Activated gamma-delta T cell (primary cell): ENCODE results near the gene NXT1.
"Not testable (repeated sequence)": the region's sequence is repeated elsewhere in the genome, so short reads cannot be mapped to it uniquely, and the experiment has no call there.

Experiments
- DNase-seq: peaks from one replicate; lab custom pipeline; 2025; lab: John Stamatoyannopoulos, UW

NXT1 gene

GRCh38 chr20:23331450-23332350, 18.9 kb upstream of the NXT1 start:
- DNase-seq: no peak

- DNase-seq: no peak
These were observed 18.1 kb upstream of the NXT1 start for GRCh38 chr20:23332467-23332866.

DNA sequence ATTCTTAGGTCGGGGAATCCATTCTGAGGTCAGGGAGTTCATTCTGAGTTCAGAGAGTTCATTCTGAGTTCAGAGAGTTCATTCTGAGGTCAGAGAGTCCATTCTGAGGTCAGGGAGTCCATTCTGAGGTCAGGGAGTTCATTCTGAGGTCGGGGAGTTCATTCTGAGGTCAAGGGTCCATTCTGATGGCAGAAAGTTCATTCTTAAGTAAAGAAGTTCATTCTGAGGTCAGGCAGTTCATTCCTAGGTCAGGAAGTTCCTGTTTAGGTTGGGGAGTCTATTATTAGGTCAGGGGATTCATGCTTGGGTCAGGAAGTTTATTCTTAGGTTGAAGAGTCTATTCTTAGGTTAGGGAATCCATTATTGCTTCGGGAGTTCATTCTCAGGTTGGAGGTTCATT, 16.5 kb upstream of the NXT1 start:
- no peak for DNase-seq

GRCh38 chr20:23335521-23335920, 15.1 kb upstream of the NXT1 start:
- DNase-seq: no peak

DNA sequence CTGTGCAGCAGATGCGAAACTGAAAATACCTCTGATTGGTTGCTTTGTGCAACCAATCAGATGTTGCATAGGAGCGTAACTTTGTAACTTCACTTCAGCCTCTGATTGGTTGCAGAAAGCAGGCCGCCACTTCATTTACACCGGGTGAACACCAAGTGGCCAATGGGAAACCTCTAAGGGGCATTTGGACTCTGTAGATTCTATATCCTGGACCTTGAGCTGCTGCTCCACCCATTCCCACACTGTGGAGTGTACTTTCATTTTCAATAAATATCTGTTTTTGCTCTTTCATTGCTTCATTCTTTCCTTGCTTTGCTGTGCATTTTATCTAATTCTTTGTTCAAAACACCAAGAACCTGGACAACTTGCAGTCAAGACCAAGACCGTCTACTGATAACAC, 14.1 kb upstream of the NXT1 start:
- no peak for DNase-seq

- no peak for DNase-seq
These were observed 13.3 kb upstream of the NXT1 start for GRCh38 chr20:23337312-23337711.

DNA sequence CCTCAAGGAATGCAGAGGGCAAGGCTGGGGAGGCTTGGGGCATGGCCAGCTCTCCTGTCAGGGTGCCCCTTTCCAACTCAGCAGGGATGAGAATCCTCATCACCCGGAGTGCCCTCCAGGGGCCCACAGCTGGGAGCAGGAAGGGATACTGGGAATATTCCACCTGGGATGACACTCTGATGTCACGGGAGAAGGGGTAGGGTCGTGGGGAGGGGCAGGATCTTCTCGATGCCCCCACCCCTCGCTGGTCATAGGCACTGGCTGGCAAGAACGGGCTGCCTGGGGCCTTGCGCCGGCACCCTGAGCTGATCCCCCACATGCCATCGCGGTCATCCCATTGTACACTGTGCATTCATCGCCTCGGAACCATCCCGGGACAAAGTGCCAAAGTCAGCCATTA, 10.6 kb upstream of the NXT1 start:
- no peak for DNase-seq

DNA sequence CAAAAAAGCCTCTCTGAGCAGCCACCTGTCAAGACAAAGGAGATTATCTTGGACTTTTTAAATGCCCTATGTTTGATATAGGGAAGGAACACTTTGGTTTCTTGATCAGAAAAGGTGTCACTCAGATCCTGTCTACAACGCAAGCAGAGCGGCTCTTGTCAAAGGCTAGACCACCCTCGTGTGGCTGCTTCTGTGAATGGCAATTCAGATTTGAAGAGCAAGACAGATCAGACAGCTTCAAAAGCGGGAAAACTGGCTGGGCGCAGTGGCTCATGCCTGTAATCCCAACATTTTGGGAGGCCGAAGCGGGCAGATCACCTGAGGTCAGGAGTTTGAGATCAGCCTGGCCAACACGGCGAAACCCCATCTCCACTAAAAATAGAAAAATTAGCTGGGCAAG, 10.1 kb upstream of the NXT1 start:
- no peak for DNase-seq

DNA sequence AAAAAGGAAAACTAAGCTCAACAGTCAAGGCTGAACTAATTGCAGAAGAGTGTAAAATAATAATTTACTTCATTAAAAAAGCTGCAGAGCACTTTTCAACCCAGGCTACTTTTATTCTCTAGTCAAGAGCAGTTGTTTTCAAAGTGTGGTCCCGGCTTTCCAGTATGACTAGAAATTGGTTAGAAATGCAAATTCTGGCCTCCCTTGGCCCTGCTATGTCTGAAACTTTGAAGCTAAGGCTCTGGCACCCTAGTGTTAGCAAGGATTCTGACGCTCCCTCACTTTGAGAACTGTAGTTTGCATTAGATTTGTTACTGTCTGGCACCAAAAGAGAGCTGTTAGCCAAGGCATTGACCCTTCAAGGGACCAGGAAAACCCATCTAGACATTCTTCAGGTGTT, 9.5 kb upstream of the NXT1 start:
- no peak for DNase-seq

- no peak for DNase-seq
These were observed 7.0 kb upstream of the NXT1 start for GRCh38 chr20:23343590-23343989.

DNA sequence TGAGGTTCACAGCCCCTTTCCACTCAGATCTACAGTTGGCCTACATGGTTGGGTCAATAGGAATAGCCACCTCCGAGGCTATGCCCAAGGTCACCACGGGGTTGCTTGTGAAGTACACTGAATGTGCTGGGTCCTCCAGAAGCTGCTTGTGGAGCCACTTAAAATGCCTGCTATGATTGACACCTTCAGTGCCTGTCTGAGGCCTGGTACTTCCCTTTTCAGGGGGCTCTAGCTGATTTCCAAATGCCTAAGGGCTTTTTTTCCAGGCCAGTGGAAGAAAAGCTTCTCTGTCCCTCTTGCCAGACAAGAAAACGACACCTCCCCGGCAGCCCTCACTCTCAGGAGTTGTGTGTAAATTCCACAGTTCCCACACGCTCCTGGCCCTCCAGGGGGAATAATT, 6.3 kb upstream of the NXT1 start:
- DNase-seq: no peak

DNA sequence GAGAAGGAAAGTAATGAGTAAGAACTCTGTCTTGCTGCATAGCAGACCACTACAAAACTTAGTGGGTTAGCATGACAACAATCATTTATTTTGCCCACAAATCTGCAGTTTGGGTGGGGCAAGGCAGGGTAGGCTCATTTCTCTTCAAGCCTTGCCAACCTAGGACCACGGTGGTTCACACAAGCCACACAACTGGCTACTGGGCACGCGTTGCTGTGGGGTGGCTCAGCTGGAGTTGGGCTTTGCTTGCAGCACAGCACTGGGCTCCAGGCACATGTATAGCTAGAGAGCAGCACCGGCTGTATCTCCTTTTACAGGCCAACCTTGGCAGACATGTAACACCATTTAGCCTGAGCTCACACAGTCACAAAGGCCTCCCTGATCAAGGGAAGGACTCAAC, 4.6 kb upstream of the NXT1 start:
- no peak for DNase-seq

GRCh38 chr20:23347791-23348190, 2.8 kb upstream of the NXT1 start:
- DNase-seq: no peak

DNA sequence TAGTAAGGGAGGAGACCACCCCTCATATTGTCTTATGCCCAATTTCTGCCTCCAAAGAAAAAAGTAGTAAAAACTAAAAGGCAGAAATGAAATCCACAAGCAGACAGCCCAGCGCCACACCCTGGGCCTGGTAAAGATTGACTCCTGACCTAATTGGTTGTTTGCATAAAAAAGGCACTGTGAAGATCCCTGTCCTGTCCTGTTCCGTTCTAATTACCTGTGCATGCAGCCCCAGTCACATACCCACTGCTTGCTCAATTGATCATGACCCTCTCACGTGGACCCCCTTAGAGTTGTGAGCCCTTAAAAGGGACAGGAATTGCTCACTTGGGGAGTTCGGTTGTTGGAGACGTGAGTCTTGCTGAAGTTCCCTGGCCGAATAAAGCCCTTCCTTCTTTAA, 2.1 kb upstream of the NXT1 start:
- not testable (repeated sequence) for DNase-seq

DNA sequence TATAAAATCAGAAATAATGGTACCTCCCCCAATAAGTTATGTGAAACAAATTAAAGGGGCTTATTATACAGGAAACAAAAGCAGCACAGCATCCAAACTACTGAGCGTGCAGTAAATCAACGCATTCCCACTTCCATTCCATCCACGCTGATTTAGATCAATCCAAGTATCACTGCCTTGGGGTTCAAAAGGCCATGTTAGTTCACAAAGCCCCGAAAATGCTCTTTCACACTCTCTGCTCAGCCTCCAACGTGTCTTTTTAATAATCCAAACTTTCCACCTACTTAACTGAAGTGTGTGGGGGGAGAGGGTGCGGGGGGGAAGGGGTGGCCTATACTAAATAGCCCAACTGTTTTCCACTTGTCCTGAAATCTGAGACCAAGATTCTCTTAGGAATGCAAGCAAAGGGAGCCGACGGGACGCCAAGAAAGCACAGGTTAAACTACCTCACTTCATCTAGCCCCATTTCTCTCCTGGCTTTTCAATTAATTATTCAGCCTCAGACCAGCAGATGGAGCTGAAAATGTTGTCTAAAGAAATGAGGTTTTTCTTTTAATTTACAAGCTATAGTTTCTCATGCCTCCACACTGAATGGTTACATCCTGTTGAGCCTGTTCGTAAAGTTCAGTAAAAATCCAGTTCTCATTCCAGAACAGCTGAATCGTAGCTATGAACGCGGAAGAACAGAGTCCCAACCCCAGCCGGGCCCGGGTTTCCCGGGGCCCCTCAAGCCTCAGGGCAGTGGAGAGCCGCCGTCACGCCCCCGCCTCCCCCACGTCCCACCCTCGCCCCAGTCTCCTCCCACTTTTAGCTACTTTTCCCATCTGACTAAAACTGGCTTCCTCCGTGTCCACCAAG, 1.0 kb upstream of the NXT1 start:
- DNase-seq: peak; percentile 75

DNA sequence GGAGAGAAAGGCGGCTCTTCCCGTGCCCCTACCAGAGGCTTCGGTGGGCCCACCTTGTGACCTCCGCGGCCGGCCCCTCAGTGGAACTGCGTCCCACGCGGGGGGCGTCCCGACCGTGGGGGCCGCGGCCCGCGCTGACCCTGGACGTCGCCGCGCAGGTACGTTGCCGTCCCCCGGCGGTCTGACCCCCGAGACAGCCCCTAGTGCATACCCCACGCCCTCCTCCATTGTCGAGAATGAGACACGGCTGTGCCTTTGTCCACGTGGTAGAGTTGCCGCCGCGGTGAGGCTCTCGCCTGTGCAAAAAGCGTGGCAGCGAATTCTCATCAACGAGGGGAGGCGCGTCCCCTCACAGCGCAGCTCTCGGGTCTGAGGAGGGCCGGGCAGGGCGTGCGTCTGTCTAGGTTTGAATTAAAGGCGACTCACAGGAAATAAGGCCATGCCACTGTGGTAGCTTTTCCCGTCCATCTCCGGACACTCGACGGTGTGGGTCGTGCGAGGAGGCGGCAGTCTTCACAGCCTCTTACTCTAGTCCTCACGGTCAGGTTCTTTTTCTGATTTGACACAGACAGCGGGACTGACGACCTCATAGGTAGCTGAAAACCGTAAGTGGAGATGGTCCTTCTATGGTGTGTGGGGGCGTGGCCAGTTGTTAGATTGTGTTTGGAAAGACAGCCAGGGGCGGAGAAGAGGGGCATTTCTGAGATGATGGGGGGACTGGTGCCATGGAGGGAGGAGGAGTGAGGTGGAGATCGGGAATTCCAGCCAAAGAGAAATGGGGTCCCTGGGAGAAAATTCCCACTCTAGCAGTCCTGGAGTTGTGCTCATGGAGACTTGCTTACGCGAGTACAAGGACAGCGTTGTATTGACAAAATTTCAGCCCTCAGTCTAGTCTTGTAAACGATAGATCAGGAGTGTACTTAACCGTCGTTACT, 580 bp downstream of the NXT1 start:
- DNase-seq: peak; percentile 52

GRCh38 chr20:23356203-23356602, 5.6 kb downstream of the NXT1 start:
- DNase-seq: no peak

DNA sequence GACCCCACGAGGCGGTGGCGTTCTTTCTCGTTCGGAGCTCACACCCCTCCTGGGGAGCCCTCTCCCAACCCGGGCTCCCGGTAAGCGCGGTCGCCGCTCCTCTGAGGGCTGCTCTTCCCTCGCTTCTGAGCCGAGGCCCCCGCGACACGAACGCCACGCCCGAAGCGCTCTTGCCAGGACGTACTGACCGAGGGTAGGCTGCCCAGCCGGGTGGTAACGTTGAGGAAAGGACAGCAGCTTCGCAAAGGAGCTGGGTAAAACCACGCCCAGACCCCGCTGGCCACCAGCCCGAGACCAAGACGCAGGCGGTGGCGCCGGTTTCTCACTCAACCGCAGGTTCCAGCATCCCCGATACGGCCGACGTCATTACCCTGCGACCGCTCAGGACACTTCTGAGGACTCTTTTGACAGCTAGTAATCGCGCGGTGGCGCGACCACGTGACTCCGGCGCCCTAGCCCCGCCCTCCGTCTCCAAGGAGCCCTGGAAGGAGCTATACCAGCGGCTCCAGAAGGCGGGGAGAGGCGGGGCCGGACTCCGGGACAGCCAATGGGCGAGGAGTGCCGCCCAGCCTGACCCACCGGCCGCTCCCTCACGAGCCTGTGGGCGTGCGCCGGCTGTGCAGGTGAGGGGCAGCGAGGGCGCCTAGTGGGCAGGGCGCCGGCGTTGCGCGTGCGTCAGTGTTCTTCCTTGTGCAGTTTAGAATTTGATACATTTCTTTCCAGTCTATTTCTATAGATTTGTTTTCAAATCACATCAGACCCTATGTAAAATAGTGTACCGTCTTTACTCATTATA, 7.4 kb downstream of the NXT1 start:
- DNase-seq: peak; percentile 99

GRCh38 chr20:23358563-23358906, 7.9 kb downstream of the NXT1 start:
- DNase-seq: no peak

DNA sequence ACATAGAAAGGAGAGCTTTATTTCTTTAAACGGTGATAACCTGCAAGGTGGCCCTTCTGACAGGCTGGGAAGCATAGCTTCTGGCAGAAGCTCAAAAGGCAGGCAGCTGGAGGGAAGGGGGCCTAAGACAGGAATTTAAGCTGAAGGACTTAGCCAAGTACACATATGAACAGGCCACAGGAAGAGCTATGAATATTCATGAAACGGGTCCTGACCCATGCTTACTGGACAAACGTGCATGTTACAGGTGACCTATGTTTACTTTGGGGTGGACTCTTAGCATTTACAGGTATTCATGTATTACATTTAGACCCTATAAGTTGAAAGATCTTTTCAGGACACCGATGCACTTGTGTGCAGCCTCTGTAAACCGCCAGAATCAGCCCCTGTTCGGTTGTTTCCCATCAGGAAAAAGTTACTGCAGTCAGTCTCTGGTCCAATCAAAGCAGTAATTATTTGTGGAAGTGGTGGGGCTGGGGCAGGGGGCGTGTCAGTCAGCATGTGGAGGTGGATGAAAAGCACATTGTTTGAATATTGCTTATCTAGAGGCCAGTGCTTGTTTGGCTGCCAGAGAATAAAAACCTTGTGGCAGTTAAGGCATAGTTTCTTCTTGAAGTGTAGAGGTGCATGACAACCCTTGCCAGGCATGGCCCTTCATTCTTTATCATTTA, 8.5 kb downstream of the NXT1 start:
- no peak for DNase-seq

DNA sequence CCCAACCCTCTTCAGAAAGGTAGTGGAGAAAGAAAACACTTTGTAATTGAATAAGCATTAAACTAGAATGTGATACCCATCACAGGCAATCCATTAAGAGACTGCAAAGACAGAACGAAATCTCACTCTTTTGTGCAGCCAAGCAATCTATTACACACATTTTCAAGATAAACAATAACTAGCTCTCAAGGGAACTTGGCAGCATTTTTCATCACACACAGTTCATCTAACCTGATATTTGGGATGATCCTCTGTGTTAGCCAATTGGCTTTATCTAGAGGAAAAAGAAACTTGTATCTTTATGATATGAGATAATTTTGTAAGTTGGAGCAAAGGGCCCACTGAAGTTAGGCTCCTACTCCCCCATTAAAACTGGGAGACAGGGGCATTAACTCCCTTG, 9.9 kb downstream of the NXT1 start:
- no peak for DNase-seq
